H1 (cell line): ENCODE results near the gene USHBP1. TPM values are rescaled to one million over a fixed set of nuclear protein-coding genes. Genes with fewer than 3 reads are reported as not detected.
A peak's percentile ranks its signal among the peaks of the same experiment; 100 is the strongest.

Experiments
- ASH2L ChIP-seq: fragments of 200-600, 300-600 bp; sonication (generic); IDR thresholded peaks from one replicate; pipeline ENCODE4 v1.7.1; 2017; ENCODE audit warnings: low read length
- BACH1 ChIP-seq: IDR thresholded peaks from 2 replicates; pipeline ENCODE4 v1.6.1; 2012; ENCODE audit warnings: low read length, improper control_type of control experiment
- CBX5 ChIP-seq: fragments of 300-800, 300-1000 bp; sonication (generic); IDR thresholded peaks from 2 replicates; pipeline ENCODE4 v1.7.1; 2016; ENCODE audit warnings: antibody characterized with exemption, low read length, low read depth
- CHD2 ChIP-seq: IDR thresholded peaks from 2 replicates; pipeline ENCODE4 v1.6.1; 2012; ENCODE audit warnings: low read length, improper control_type of control experiment
- CREB1 ChIP-seq: IDR thresholded peaks from 2 replicates; pipeline ENCODE4 v1.6.1; 2012; ENCODE audit warnings: inconsistent platforms
- HDAC2 ChIP-seq, 2 experiments: fragments of 300-600 bp in 1 of 2; sonication (generic) in 1 of 2; IDR thresholded peaks; 2 replicates each; pipeline ENCODE4 v1.6.1; 2011 to 2012; ENCODE audit warnings: low read depth in 2 of 2, low read length in 2 of 2, mild to moderate bottlenecking in 2 of 2, moderate library complexity in 2 of 2, borderline replicate concordance in 1 of 2, inconsistent platforms in 1 of 2
- JUND ChIP-seq: IDR thresholded peaks from 2 replicates; pipeline ENCODE4 v1.6.1; 2011; ENCODE audit warnings: mild to moderate bottlenecking, improper control_type of control experiment, low read length
- KDM5A ChIP-seq: fragments of 200-600 bp; IDR thresholded peaks from 2 replicates; pipeline ENCODE4 v1.7.1; 2012; ENCODE audit warnings: mild to moderate bottlenecking, low read length, inconsistent platforms, mixed read lengths
- NRF1 ChIP-seq: IDR thresholded peaks from 2 replicates; pipeline ENCODE4 v1.6.1; 2011; ENCODE audit warnings: mild to moderate bottlenecking, low read depth, low read length, improper control_type of control experiment
- POLR2A ChIP-seq, 2 experiments: IDR thresholded peaks; 1 replicate in 1 of 2; 2 replicates in 1 of 2; pipeline ENCODE4 v1.6.1; 2011; ENCODE audit warnings: low read depth in 2 of 2, low read length in 2 of 2, mild to moderate bottlenecking in 2 of 2; ENCODE audit errors: control extremely low read depth in 1 of 2
- POLR2AphosphoS5 ChIP-seq: IDR thresholded peaks from 2 replicates; pipeline ENCODE4 v1.6.1; 2011; ENCODE audit warnings: low read depth, low read length
- RBBP5 ChIP-seq: IDR thresholded peaks from 2 replicates; pipeline ENCODE4 v1.7.1; 2012; ENCODE audit warnings: low read depth, mild to moderate bottlenecking, inconsistent platforms, low read length, moderate library complexity, borderline replicate concordance
- RXRA ChIP-seq: IDR thresholded peaks from 2 replicates; pipeline ENCODE4 v1.6.1; 2011; ENCODE audit warnings: low read depth, mild to moderate bottlenecking, low read length, moderate library complexity; ENCODE audit not compliant: insufficient read depth
- SAP30 ChIP-seq: fragments of 300-600 bp; sonication (generic); IDR thresholded peaks from 2 replicates; pipeline ENCODE4 v1.7.1; 2012; ENCODE audit warnings: low read length, moderate library complexity, mild to moderate bottlenecking, inconsistent platforms; ENCODE audit not compliant: insufficient read depth, insufficient replicate concordance
- SIN3A ChIP-seq, 2 experiments: IDR thresholded peaks in 1 of 2; conservative IDR thresholded peaks in 1 of 2; 2 replicates each; pipeline ENCODE4 v1.6.1; 2011 to 2012; ENCODE audit warnings: low read length in 2 of 2, improper control_type of control experiment in 1 of 2, low read depth in 1 of 2, mild to moderate bottlenecking in 1 of 2
- SP2 ChIP-seq: IDR thresholded peaks from 2 replicates; pipeline ENCODE4 v1.6.1; 2012; ENCODE audit warnings: mild to moderate bottlenecking, low read length, inconsistent platforms
- TAF7 ChIP-seq: optimal IDR thresholded peaks from 2 replicates; pipeline ENCODE3; 2011; ENCODE audit warnings: low read depth, mild to moderate bottlenecking, inconsistent platforms, low read length, moderate library complexity, borderline replicate concordance
- TBP ChIP-seq: IDR thresholded peaks from 2 replicates; pipeline ENCODE4 v1.6.1; 2011; ENCODE audit warnings: low read depth, low read length, improper control_type of control experiment
- YY1 ChIP-seq: IDR thresholded peaks from 2 replicates; pipeline ENCODE4 v1.6.1; 2011; ENCODE audit warnings: low read depth, mild to moderate bottlenecking, low read length
- polyA plus RNA-seq, 7 experiments: library from polyadenylated mRNA; depleted of rRNA in 3 of 7; stranded (reverse) in 5 of 7; unstranded in 2 of 7; fragments of >200 nt in 5 of 7; fragments of 200-250 nt in 2 of 7; gene quantifications; 1 replicate in 5 of 7; 2 replicates in 1 of 7; 4 replicates in 1 of 7; pipeline versions ENCODE4 v1.2.1 to v1.2.3, GENCODE V29; 2011 to 2013; ENCODE audit warnings: missing spikeins in 2 of 7, mixed read lengths in 2 of 7
- total RNA-seq: library from RNA; stranded (reverse); fragmentation: NEBNext Ultra II Directional; extraction: Animal tissue kit (Norgen Biotek cat#: 25700); gene quantifications from 2 replicates; pipeline ENCODE4 v1.2.1, GENCODE V29; 2021

Gene USHBP1
- total and polyA plus RNA-seq, 2 of the 8 experiments (the other 6 are each of a cell fraction or from before 2014, with no cell fraction given) = 5.0 to 7.5 TPM

- TF ChIP-seq CREB1 (peak; percentile 71), SIN3A (conservative IDR thresholded peaks at IDR 0.05 in 1 of 2, IDR thresholded peaks at IDR 0.05 in 1 of 2; ENCODE audit: low read depth in 1 of 2, low read length in 2 of 2) (peak; percentile 52 to 73; a peak in 1 of 4 replicates), YY1 (peak; percentile 97), CHD2 (peak; percentile 88), RXRA (no peak), TAF7 (peak; percentile 86), POLR2AphosphoS5 (peak; percentile 67; the same call in 1 of the 2 replicates), NRF1 (no peak), ASH2L (peak; percentile 42), POLR2A (IDR thresholded peaks at IDR 0.05; ENCODE audit: control extremely low read depth in 1 of 2, low read depth in 2 of 2, low read length in 2 of 2) (peak; percentile 50 to 94), BACH1 (no peak), JUND (no peak; the same call in 1 of the 2 replicates), RBBP5 (no peak), CBX5 (no peak), SP2 (peak; percentile 44; the same call in 1 of the 2 replicates), KDM5A (peak; percentile 98), SAP30 (peak; percentile 61), HDAC2 (IDR thresholded peaks at IDR 0.05; ENCODE audit: borderline replicate concordance in 1 of 2, low read depth in 2 of 2, low read length in 2 of 2) (peak in 1 of 2 experiments; percentile 93; a peak in 1 of 4 replicates), TBP (peak; percentile 88)
These were observed 2.6 kb upstream of the USHBP1 start, which contains the start of gene BABAM1 (continued) for GRCh38 chr19:17266975-17267788.
